Colonic mucosa (tissue), 4 donors: Measurements from ENCODE around the gene HMGA1. TPM values are rescaled to one million over a fixed set of nuclear protein-coding genes. Genes with fewer than 3 reads are reported as not detected.

ENCODE experiments used
- DNase-seq: peaks from one replicate; pipeline ENCODE4 v3.0.0-alpha.2; 2020
- H3K27ac ChIP-seq: fragments of 200-600 bp; one replicate; pipeline ENCODE4 v1.8.0; 2021
- H3K27me3 ChIP-seq: fragments of 200-600 bp; one replicate; pipeline ENCODE4 v1.8.0; 2021
- H3K36me3 ChIP-seq: fragments of 200-600 bp; one replicate; pipeline ENCODE4 v1.8.0; 2021
- H3K4me1 ChIP-seq: fragments of 200-600 bp; one replicate; pipeline ENCODE4 v1.8.0; 2021; ENCODE audit warnings: mild to moderate bottlenecking
- H3K4me3 ChIP-seq: fragments of 200-600 bp; one replicate; pipeline ENCODE4 v1.8.0; 2021
- H3K9ac ChIP-seq, 2 donors: one replicate each; pipeline ENCODE4 v1.7.0; 2013; ENCODE audit warnings: control low read depth in 2 of 2, low read depth in 2 of 2, low read length in 2 of 2
- H3K9me3 ChIP-seq: fragments of 200-600 bp; one replicate; pipeline ENCODE4 v1.8.0; 2021
- intact Hi-C: fragments of 100-400 bp; cut with DNase I; formaldehyde crosslinking; loops from one replicate; pipeline ENCODE4 v1.14.1; 2022
- total RNA-seq, 2 donors: library from RNA; stranded (reverse); fragmentation: NEBNext Ultra II Directional in 1 of 2; extraction: Animal tissue kit (Norgen Biotek cat#: 25700) in 1 of 2; gene quantifications; one replicate each; pipeline ENCODE4 v1.2.1, GENCODE V29; 2021
- TF ChIP-seq, protein P1 (sequence below): fragments of 200-600 bp; IDR thresholded peaks from one replicate; pipeline ENCODE4 v1.8.0; 2022; ENCODE audit warnings: antibody characterized with exemption, mild to moderate bottlenecking
- donor health status: healthy.
- donor health status: DM: no; HTN: no; CAD: no.
- donor health status: DM: no; HTN: no; CAD: no.

The HMGA1 gene
- total RNA-seq, 2 donors from 2014 or later, result 184 to 536 TPM

- H3K4me1 ChIP-seq, result no peaks in the 10 kb centered on the region
- peak; percentile 73 for DNase-seq
- no peaks in the 10 kb centered on the region for H3K27me3 ChIP-seq
- intact Hi-C loops, result no loop called here
- no peaks in the 10 kb centered on the region for H3K9me3 ChIP-seq
- H3K9ac ChIP-seq, result peak overlapping the region; percentile 82 to 89
- H3K4me3 ChIP-seq, result peak overlapping the region; percentile 63
- H3K36me3 ChIP-seq, result no peaks in the 10 kb centered on the region
- TF ChIP-seq, protein P1, sequence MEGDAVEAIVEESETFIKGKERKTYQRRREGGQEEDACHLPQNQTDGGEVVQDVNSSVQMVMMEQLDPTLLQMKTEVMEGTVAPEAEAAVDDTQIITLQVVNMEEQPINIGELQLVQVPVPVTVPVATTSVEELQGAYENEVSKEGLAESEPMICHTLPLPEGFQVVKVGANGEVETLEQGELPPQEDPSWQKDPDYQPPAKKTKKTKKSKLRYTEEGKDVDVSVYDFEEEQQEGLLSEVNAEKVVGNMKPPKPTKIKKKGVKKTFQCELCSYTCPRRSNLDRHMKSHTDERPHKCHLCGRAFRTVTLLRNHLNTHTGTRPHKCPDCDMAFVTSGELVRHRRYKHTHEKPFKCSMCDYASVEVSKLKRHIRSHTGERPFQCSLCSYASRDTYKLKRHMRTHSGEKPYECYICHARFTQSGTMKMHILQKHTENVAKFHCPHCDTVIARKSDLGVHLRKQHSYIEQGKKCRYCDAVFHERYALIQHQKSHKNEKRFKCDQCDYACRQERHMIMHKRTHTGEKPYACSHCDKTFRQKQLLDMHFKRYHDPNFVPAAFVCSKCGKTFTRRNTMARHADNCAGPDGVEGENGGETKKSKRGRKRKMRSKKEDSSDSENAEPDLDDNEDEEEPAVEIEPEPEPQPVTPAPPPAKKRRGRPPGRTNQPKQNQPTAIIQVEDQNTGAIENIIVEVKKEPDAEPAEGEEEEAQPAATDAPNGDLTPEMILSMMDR, result no peak
- H3K27ac ChIP-seq, result peak overlapping the region; percentile 95
Observed at GRCh38 chr6:34235307-34236130, 1.2 kb upstream of the HMGA1 start.

GRCh38 chr6:34236131-34236442, 586 bp upstream of the HMGA1 start:
- peak overlapping the region; percentile 63 for H3K4me3 ChIP-seq
- H3K36me3 ChIP-seq, result no peaks in the 10 kb centered on the region
- no peaks in the 10 kb centered on the region for H3K4me1 ChIP-seq
- H3K9ac ChIP-seq, result peak overlapping the region; percentile 82 to 89
- intact Hi-C loops, result no loop called here
- no peaks in the 10 kb centered on the region for H3K9me3 ChIP-seq
- peak; percentile 70 for DNase-seq
- H3K27ac ChIP-seq, result peak overlapping the region; percentile 95
- no peaks in the 10 kb centered on the region for H3K27me3 ChIP-seq
- TF ChIP-seq, protein P1, result no peak

GRCh38 chr6:34237316-34237721, 646 bp downstream of the HMGA1 start:
- H3K9me3 ChIP-seq, result no peaks in the 10 kb centered on the region
- peak overlapping the region; percentile 77 for H3K4me3 ChIP-seq
- intact Hi-C loops, result no loop called here
- H3K36me3 ChIP-seq, result no peaks in the 10 kb centered on the region
- H3K27ac ChIP-seq, result peak overlapping the region; percentile 95
- H3K9ac ChIP-seq, result peak overlapping the region; percentile 75 to 83
- DNase-seq, result peak; percentile 30
- TF ChIP-seq, protein P1, result no peak
- no peaks in the 10 kb centered on the region for H3K27me3 ChIP-seq
- no peaks in the 10 kb centered on the region for H3K4me1 ChIP-seq

- H3K4me1 ChIP-seq, result no peaks in the 10 kb centered on the region
- intact Hi-C loops, result no loop called here
- peak; percentile 71 for DNase-seq
- peak overlapping the region; percentile 66 to 75 for H3K9ac ChIP-seq
- H3K36me3 ChIP-seq, result no peaks in the 10 kb centered on the region
- TF ChIP-seq, protein P1, result no peak
- no peaks in the 10 kb centered on the region for H3K27me3 ChIP-seq
- H3K9me3 ChIP-seq, result no peaks in the 10 kb centered on the region
- H3K27ac ChIP-seq, result peak overlapping the region; percentile 72
- peak overlapping the region; percentile 77 for H3K4me3 ChIP-seq
Observed at GRCh38 chr6:34237722-34238584, 1.3 kb downstream of the HMGA1 start.

DNA sequence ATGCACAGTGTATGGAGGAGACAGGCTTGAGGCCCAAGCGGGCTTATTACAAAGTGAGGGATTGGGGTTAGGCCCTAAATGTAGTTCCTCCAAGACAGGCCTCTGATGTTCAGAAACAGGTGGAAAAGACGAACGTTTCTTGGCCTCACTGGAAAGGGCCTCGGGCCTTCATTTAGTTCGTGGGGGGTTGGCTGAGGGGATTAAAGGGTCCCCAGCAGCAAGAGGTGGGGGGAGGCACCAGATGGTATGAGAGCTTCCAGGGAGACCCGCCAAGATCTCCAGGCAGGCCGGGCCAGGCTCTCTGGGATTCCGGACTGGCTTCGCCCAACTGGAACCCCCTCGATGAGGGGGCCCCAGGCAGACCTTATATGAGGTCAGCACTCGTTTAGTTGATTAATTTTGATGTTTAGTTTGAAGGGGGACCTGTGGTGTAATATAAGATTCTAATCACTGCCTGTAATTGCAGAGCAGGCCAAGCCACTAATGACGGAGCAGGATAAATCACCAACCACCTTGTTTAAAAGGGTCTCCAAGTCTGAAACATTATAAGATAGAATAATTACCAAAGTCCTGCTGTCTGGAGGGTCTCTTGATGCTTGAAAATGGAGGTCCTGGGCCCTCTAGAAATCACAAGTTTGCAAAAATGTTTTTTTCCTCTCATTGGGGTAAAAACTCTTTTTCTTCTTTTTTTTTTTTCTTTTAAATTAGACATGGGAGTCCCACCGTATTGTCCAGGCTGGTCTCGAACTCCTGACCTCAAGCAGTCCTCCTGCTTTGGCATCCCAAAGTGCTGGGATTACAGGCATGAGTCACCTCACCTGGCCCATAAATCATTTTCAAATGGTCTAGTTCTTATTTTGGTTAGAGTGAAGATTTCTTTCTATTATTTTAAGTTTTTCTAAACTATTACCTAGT, 2.2 kb downstream of the HMGA1 start:
- no peaks in the 10 kb centered on the region for H3K4me1 ChIP-seq

More for the DNA sequence above, 2.2 kb downstream of the HMGA1 start:
- Histone ChIP-seq H3K27me3 (no peaks in the 10 kb centered on the region), H3K4me3 (peak overlapping the region; percentile 77), H3K9me3 (no peaks in the 10 kb centered on the region), H3K36me3 (no peaks in the 10 kb centered on the region), H3K9ac (peak overlapping the region; percentile 66 to 75), H3K27ac (no peak overlapping the region)
- intact Hi-C loops, result no loop called here
- peak; percentile 20 for DNase-seq
- TF ChIP-seq, protein P1, result no peak
